ENCODE data around the gene ARL14.

ARL14 gene

DNA sequence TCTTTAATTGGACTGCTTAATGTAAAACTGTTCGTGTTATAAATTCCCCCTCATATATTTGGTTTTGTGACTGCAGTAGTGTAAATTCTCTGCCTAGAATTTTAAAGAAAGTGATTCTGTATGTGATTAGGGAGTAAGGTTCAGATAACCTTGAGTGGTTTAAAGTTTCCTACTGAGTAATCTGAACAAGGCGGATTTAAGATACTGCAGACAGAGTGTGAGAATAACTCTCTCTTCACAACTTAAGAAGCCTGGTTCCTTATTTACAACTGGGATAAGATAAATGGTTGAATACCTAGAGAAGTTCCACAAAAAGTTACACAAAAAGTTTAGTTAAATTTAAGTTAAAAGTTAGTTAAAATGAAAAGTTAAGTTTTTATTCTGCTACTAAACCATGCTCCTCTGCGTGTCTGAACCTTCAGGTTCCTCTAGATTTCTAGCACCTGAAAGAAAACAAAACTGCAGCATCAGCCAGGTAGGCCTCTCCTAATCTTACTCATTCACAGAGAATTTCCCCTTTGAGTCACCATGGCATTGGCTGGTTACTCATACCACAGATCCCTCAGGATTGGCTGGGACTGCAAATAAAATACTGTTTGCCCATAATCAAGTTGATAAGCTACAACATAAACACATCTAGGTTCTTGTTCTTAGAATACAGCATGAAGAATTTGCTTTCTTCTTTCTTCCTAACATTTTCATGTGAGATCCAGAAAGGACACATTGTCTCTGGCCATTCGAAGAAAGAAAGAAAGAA lies at the start of gene ARL14:
Gene ARL14, plus strand, starts transcription at position 614 of the 757 bp plus-strand sequence. CDS start 187 bp downstream, outside the sequence.
- no peak for DNase-seq

DNA sequence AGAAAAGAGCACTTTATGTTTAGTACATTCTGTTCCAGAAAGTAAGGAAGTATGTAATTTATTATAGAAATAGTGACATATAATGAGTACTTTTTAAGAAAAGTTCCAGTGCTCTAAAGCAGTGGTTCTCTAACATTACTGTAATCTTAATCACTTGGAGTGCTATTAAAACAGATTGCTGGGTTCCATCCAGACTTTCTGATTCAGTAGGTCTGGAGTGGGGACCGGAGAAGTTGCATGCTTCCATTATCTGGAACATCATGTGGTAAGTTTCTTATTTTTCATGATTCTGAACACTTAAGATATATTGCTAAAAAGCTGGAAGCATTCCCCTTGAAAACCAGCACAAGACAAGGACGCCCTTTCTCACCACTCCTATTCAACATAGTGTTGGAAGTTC lies 47.5 kb upstream of the ARL14 start:
- DNase-seq, result no peak

DNA sequence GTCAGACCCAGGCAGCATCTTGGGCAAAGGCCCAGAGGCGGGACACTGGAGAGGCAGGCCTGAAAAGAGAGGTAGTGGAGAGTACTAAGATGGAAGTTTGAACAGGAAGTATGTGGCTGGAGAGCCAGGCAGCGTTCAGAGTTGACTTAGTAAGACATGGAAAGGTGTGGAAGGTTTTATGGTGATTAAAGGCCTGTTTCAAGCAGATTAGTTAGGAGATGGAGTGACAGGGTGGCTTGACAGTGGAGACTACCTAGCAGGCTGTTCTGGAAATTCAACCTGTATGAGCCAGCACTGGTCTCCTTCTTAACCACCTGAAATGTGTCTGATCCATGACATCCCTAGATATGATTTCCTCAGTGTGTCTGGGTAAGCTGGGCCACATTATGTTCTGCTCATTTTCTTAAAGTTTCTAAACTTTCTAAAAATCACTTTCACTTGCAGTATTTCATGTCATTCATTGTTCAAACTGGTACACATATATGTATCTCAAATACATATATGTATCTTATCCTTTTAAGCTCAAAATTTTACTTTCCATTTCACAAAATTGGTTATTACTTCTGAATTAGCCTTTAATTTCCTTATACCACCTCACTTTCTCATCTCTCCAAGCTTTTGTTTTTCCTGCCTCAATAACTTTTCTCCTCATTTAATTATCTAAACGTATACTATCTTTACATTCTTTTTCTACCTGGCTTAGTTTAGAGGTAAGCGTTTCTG lies 43.4 kb upstream of the ARL14 start:
- no peak for DNase-seq

DNA sequence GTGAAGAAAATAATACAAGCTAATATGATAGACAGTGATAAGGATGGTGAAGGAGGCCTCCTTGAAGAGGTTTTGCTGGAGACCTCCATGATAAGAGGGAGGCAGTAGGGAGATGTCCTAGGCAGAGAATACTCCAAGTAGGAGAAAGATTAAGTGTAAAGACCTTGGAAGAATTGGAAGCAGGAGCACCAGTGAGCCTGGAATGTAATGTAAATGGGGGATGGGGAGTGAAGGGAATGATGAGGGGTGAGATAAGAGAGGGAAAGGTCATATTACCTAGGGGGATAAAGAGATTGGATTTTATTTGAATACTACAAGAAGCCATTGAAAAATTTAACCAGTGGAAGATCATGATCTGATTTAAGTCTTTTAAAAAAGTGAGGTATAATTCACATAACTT lies 41.7 kb upstream of the ARL14 start:
- no peak for DNase-seq

DNA sequence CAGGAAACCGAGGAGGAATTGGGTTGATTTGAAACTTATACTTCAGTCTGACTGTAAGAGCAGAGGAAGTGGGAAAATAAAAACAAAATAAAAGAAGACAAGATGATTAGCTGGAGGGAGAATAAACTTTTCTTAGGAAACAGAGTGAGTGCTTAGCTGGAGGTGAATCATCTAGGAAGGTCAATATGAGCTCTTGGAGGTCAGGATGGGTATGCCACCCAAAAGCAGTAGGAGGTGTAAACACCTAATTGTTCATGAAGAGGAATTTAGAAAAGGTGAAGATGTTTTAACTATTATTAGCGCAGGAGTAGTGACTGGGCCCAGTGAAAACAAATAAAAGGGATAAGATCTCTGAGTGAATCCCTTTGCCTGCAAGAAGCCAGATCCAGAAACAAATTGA lies 39.9 kb upstream of the ARL14 start:
- DNase-seq, result no peak

DNA sequence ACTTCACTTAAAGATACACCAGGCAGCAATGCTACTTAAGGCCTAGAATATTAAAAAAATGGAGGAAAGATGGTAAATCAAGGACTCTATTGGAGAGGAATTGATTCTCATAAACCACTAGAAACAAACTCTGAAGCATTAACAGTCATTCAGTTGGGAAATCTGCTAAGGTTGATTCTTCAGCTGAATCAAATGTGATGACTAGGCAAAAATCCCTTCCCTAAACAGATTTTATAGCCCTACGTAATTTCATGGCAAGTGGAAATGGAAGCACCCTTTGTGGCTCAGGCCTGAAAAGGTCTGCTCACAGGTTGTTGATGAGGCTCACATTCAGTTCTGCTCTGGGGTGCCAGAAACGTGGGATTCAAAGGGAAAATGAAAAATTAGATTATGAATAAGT lies 38.8 kb upstream of the ARL14 start:
- no peak for DNase-seq

DNA sequence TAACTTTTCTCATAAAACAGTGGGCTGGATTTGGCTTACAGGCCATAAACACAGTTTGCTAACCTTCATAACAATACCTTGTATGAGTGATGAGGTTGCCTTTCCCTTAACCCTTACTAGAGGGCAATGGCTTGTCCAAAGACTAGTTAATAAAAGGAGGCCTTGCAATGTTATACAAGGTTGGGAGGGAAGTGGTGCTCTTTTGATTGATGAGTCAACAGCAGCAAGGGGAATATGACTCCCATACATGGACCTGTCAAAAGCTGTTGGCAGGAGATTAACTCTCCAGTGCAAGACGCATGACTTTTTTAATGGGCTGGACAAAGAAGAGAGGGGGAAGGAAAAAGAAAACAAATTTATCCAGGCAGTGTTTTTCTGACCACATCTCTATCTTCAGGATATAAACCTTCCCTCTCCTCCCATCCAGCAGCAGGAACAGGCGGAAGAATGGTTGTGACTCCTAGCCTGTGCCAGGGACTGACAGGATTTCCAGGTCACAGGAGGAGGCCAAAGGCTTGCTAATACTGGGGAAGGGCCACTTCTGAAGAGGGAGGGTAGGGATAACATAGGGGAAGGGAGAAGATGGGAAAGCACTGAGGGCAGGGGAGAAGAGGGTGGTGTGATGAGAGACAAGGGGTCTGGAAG lies 35.2 kb upstream of the ARL14 start:
- DNase-seq, result no peak

DNA sequence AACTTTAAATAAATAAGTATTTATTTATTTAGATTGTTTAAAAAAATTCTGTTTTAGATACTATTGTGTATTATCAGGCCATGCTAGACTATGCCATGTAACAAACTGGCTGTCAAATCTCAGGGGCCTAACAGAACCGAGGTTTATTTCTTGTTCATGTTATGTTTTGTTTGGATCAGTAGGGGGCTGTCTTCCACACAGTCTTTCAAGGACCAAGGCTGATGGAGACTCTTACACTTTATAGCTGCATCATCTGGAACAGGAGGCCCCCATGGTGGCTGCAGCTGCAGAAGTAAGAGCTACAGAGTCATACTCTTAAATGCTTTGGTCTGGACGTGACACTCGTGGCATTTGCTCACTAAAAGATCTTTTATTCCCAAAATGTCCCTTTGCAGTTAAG lies 33.0 kb upstream of the ARL14 start:
- DNase-seq, result no peak

DNA sequence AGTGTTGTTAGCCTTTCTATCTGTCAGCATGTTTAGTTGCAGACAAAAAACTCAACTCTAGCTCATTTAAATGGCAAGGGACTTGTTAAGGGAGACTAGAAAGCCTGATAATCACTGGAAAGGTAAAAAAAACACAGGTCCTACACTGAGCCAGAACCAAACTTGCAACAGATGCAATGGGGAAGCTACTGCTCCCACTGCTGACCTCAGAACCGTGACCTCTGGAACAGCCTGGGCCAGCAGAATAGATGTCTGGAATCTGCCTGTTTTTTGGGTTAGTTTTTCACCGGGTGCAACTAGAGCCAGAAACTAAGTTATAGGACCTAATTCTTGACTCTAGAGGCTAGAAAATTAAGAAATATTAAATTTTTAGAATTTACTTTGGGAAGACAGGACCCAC lies 32.5 kb upstream of the ARL14 start:
- DNase-seq, result no peak

DNA sequence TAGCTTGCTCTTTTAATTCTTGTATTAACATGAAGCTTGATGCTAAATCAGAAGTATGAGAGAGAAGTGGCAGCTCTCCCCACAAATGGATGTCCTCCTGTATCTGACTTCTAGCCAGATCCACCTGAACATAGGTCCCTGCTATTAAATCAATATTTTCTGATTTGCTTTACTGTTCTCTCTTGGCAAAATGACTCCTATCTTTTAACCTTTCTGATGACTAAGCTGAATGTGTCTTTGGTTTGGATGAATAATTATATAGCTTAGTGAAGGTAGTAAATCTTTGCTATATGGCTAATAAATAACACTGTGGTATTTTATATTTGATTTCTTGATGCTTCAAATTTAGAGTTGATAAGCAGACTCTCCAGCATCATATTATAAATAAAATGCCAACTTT lies 28.3 kb upstream of the ARL14 start:
- no peak for DNase-seq

DNA sequence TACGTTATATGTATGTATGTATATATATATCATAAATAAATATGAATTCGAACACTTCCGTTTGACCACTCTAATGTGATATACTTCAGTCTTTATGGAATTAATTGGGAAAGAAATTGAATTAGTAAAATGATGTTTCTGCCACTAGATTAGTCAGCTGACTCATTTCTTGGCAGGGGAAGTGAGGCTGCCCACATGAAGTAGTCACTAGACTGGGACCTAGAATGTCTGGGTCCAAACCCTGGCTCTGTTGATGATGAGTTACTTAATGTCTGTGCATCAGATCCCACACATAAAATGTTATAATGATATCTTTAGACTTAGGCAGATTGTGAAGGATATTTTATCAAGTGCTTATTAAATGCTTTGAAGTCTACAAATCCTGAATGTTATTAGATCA lies 27.4 kb upstream of the ARL14 start:
- DNase-seq, result no peak

DNA sequence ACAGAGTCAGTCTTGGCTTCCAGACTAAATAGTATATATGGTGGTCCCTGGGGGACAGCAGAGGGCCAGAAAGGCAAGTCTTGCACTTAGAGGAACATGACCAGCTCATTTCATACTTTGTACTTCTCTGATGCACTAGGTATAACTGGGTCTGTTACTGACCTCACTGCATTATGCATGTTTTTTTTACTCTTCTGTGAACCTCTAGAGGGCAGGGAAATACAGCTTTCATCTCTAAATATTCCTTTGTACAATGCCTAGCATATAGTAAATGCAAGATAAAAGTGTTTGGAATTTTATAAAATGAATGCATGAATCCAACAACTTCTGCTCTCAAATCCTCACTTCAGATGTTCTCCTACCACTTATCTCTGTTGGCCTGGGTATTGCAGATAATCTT lies 23.4 kb upstream of the ARL14 start:
- DNase-seq, result no peak

DNA sequence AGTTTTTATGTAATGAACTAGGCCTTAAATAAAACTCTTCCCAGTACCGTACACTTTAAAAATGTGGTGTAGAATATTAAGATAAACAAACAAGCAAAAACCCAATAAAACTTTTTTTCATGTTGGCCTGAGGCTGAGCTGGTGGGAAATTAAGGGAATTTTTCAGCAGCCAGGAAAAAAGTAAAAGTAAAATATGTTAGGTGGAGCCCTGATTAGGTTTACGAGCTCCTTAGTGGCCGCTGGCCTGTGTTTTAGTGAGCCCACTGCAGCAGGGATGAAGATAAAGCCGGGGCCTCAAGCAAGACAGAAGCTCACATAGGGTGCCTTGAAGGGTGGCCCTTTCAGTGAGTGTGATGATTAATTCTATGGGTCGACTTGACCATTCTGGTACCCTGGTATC lies 16.1 kb upstream of the ARL14 start:
- no peak for DNase-seq

DNA sequence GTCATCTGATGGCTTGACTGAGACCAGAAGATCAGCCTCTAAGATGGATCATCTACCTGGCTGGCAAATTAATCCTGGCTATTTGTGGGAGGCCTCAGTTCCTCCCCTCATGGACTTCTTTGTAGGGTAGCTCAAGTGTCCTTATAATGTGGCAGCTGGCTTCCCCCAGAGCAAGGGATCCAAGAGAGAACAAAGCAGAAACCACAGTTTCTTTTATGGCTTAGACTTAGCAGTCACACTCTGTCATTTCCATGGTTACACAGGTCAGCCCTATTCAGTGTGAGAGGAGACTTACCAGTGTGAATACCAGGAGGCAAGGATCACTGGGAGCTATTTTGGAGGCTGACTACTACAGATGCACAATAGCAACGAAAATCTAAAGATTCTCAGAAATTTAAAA lies 15.3 kb upstream of the ARL14 start:
- no peak for DNase-seq

DNA sequence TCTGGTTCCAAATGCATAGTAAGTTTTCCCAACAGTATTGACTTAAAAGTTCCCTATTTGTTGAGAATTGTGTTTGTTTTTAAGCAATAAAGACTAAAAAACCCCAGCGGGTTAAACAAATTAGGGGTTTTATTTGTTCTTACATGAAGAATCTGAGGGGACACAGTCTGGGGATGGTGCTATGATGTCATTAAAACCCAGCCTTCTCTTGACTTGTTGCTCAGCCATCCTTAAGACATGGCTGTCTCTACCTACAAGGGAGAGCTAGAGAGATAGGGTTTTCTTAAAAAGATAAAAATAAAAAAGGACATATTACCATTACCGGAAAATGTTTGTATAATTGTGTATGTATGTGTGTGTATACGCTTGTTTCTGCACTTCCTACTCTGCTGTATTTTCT lies 11.7 kb upstream of the ARL14 start:
- no peak for DNase-seq

DNA sequence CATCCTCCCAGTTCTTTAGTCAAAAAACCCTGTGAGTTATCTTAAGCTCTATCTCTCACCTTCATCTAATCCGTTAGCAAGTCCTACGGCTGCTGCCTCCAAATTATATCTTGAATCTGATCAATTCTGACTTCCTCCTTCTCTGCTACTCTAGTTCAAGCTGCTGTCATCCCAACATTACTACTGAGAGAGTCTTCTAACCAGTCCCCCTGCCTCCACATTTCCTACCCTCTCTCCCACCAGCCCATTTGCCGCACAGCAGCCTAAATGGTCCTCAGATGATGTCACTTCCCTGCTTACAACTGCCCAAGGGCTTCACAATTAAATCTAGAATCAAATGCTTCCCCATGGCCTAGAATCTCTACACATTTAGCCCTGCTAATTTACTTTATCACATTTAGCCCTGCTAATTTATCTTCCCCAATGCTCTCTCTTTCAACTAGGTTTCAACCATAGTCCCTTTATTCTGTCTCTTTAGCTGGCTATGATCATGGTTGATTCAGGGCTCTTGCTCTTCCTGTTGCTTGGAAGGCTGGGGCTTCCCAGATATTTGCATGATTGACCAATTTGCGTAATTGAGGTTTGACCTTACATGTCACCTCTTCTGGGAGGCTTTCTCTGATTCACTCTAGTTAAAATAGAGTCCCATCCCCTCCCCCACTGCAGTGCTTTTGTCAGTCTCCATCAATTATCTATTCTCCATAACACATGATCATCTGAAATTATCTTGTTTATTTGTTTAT lies 11.0 kb upstream of the ARL14 start:
- peak; percentile 80 for DNase-seq

DNA sequence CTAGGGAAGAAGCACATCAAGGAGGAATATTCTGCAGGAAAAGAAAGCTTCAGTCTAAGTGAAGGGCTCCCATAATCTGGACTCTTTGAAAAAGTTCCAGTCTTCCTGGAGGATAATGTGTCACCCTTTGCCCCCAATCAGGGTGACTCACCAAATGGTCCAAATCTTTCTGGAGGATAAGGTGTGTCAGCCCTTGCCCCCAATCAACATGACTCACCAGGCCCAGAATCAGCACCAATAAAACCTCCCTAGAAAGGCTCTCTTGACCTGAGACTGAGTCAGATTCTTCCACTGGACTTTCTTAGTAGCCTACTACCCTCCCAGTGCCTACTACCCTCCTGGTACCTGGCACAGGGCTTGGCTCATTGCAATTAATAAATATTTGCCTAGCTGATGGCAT lies 9.5 kb upstream of the ARL14 start:
- no peak for DNase-seq

DNA sequence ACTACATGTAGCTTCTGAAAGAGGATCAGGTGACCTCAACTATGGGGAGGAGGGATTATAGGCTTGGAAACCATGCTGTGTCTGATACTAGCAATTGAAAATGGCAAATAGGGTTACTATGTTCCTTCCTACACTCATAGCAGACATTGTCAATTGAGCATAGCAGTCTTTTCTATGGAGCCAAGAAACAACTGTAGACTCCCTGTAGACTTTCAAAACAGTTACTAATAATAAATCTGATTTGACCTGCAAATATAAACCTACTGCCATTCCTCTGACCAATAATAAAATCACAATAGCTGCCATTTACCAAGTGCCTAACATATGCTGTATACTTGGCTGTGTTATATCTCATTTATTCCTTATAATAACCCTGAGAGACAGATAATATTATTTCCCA lies 8.5 kb upstream of the ARL14 start:
- no peak for DNase-seq

DNA sequence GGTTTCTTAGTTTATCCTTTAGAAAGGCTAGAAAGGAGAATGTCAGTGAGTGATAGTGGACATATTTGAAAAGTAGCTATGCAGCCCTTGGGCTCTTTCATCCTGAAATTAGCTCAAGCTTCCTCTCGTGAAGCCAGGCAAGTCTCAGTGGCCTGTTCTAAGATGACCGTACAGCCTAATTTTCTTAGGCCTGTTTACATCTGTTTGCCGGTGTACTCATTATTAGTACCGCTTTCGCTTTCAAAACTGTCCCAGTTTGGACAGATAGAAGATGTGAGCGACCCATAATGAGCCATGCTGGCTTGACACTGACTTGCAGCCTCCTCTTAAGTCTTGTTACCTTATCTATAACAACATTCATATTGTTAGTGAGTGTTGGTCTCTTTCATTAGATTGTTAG lies 5.7 kb upstream of the ARL14 start:
- DNase-seq, result no peak

DNA sequence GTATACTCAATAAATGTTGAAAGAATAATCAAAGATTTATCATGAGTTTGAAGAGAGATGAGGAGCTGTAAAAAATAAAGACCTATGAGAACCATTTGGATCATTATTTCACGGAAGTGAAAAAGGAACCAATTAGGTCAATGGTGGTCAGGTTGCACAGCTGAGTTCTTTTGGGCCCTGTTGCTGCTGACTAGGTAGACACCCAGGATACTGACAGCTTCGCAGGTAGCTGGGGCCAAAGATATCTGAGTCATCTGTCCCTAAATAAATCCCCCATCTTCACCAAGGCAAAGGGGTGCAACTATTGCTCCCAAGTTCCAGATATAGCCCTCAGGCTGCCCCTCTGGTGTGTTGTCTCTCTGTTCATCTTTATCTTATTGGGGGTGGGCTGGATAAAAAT lies 5.0 kb upstream of the ARL14 start:
- no peak for DNase-seq

DNA sequence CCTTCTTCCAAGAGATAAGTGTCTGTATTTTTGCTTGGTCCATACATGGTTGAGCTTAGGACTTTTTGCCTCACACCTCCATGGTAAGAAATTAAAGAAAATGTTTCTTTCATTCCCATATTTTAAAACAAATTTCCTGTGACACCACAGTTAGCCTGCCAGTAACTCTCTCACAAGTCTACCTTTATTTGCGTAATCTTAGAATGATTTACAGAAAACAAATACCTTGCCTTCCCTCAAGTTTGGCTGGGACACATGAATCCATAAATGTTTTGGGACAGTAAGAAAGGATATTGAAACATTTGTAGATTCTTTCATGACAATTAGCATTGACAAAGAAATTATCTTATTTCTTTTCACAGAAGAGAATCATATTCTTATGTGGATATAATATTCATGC lies 3.8 kb upstream of the ARL14 start:
- no peak for DNase-seq

DNA sequence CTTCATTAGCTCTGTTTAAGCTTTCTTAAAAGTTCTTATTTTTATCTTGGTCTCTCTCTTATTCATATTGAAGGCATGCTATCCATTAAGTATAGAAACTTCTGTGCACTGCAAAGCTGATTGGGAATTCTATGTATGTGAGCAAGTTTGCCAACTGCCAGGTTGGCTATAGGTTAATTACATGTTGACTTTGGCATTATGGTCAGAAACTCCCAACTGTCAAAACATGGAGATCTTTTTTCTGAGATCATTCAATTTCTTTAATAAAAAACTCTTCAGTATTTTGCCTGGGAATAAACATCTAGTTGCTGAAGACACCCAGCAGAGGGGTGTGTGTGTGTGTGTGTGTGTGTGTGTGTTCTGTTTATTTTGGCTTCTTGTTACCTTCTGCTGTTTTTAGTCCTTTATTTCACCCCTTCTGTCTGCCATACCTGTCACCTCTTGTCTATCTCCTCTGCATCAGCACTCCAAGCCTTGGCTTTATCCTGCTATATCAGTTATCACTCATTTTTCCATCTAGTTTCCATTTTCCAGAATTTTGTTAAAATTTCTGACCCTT lies 1.3 kb upstream of the ARL14 start:
- DNase-seq, result peak; percentile 7

DNA sequence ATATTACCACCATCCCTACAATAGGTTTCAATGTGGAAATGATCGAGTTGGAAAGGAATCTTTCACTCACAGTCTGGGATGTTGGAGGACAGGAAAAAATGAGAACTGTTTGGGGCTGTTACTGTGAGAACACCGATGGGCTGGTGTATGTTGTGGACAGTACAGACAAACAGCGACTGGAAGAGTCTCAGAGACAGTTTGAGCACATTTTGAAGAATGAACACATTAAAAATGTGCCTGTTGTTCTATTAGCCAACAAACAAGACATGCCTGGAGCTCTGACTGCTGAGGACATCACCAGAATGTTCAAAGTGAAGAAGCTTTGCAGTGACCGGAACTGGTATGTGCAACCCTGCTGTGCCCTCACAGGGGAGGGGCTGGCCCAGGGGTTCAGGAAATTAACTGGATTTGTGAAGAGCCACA lies 510 bp downstream of the ARL14 start:
- no peak for DNase-seq
